ENCODE data around the gene APOL5. TPM values are rescaled to one million over a fixed set of nuclear protein-coding genes. Genes with fewer than 3 reads are reported as not detected.
A peak's percentile ranks its signal among the peaks of the same experiment; 100 is the strongest.

APOL5 gene
- total RNA-seq, 3 donors from 2014 or later = not detected

- intact Hi-C loops (cut with DNase I; ENCODE audit: low total_unique reads) = loop anchor here (10.0 kb wide), 1 partner anchor 75 kb away; no protein-coding TSS in a partner anchor
- TF ChIP-seq, protein P1, sequence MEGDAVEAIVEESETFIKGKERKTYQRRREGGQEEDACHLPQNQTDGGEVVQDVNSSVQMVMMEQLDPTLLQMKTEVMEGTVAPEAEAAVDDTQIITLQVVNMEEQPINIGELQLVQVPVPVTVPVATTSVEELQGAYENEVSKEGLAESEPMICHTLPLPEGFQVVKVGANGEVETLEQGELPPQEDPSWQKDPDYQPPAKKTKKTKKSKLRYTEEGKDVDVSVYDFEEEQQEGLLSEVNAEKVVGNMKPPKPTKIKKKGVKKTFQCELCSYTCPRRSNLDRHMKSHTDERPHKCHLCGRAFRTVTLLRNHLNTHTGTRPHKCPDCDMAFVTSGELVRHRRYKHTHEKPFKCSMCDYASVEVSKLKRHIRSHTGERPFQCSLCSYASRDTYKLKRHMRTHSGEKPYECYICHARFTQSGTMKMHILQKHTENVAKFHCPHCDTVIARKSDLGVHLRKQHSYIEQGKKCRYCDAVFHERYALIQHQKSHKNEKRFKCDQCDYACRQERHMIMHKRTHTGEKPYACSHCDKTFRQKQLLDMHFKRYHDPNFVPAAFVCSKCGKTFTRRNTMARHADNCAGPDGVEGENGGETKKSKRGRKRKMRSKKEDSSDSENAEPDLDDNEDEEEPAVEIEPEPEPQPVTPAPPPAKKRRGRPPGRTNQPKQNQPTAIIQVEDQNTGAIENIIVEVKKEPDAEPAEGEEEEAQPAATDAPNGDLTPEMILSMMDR (IDR thresholded peaks at IDR 0.05) = peak in 1 of 3 donors; percentile 16
- no peak for TF ChIP-seq POLR2AphosphoS5 (IDR thresholded peaks at IDR 0.05)
- no peaks in the 10 kb centered on the region for H3K27me3 ChIP-seq
- H3K9me3 ChIP-seq = no peaks in the 10 kb centered on the region
- no peak for DNase-seq (ENCODE audit: low spot score in 2 of 2)
- no peak overlapping the region for H3K27ac ChIP-seq
- H3K4me1 ChIP-seq = no peaks in the 10 kb centered on the region
- H3K36me3 ChIP-seq = no peaks in the 10 kb centered on the region
- no peak overlapping the region for H3K4me3 ChIP-seq
These were observed 21.6 kb downstream of the APOL5 start for GRCh38 chr22:35739076-35739930.

- TF ChIP-seq POLR2A (IDR thresholded peaks at IDR 0.05) (no peak), POLR2AphosphoS5 (IDR thresholded peaks at IDR 0.05) (no peak)
- H3K9me3 ChIP-seq = no peaks in the 10 kb centered on the region
- no peaks in the 10 kb centered on the region for H3K4me1 ChIP-seq
- no peak overlapping the region for H3K27ac ChIP-seq
- intact Hi-C loops (cut with DNase I; ENCODE audit: low total_unique reads) = loop anchor here (10.0 kb wide), 1 partner anchor 75 kb away; no protein-coding TSS in a partner anchor
- H3K4me3 ChIP-seq = no peak overlapping the region
- DNase-seq (ENCODE audit: low spot score in 2 of 2) = no peak
- no peaks in the 10 kb centered on the region for H3K36me3 ChIP-seq
- no peaks in the 10 kb centered on the region for H3K27me3 ChIP-seq
These were observed 22.3 kb downstream of the APOL5 start for GRCh38 chr22:35739931-35740380.

DNA sequence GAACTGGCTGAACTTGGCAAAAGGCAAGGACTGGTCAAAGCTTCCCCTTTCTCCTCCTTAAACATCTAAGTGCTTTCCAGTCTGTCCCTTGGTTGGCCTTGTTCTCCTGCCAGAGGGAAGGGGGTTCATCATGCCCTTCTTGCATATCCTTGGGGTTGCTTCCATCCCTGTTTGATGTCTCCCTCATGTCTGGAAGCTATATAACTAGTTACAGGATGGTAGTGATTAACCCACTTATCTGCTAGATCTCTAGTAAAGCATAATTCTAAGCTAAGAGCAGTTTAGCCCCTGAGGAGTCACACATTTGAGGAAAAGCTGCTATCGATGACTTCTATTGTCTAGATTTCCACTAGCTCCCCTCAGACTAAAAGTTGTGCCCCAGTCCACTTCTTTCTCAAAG is 22.9 kb downstream of the APOL5 start:
- H3K4me3 ChIP-seq = no peak overlapping the region
- no peaks in the 10 kb centered on the region for H3K4me1 ChIP-seq
- H3K27ac ChIP-seq = no peak overlapping the region
- no peak for DNase-seq (ENCODE audit: low spot score in 2 of 2)
- TF ChIP-seq, protein P1 (IDR thresholded peaks at IDR 0.05) = no peak
- TF ChIP-seq POLR2A (IDR thresholded peaks at IDR 0.05) (no peak), POLR2AphosphoS5 (IDR thresholded peaks at IDR 0.05) (no peak)
- intact Hi-C loops (cut with DNase I; ENCODE audit: low total_unique reads) = no loop called here
- H3K36me3 ChIP-seq = no peaks in the 10 kb centered on the region
- no peaks in the 10 kb centered on the region for H3K27me3 ChIP-seq
- H3K9me3 ChIP-seq = no peaks in the 10 kb centered on the region

GRCh38 chr22:35742342-35743100 is 24.8 kb downstream of the APOL5 start:
- Histone ChIP-seq H3K27ac (peak overlapping the region; percentile 52 to 53), H3K4me3 (no peak overlapping the region), H3K27me3 (no peaks in the 10 kb centered on the region), H3K9me3 (no peaks in the 10 kb centered on the region), H3K4me1 (no peaks in the 10 kb centered on the region), H3K36me3 (no peaks in the 10 kb centered on the region)
- DNase-seq (ENCODE audit: low spot score in 2 of 2) = no peak
- TF ChIP-seq, protein P1 (IDR thresholded peaks at IDR 0.05) = no peak
- no peak for TF ChIP-seq POLR2A (IDR thresholded peaks at IDR 0.05)
- no peak for TF ChIP-seq POLR2AphosphoS5 (IDR thresholded peaks at IDR 0.05)
- intact Hi-C loops (cut with DNase I; ENCODE audit: low total_unique reads) = no loop called here

GRCh38 chr22:35743326-35743860 is 25.7 kb downstream of the APOL5 start:
- Histone ChIP-seq H3K27ac (peak overlapping the region; percentile 4 to 53), H3K27me3 (no peaks in the 10 kb centered on the region), H3K36me3 (no peaks in the 10 kb centered on the region), H3K9me3 (no peaks in the 10 kb centered on the region), H3K4me1 (no peaks in the 10 kb centered on the region), H3K4me3 (no peak overlapping the region)
- no peak for DNase-seq (ENCODE audit: low spot score in 2 of 2)
- TF ChIP-seq, protein P1 (IDR thresholded peaks at IDR 0.05) = no peak
- TF ChIP-seq POLR2AphosphoS5 (IDR thresholded peaks at IDR 0.05) (no peak), POLR2A (IDR thresholded peaks at IDR 0.05) (no peak)
- intact Hi-C loops (cut with DNase I; ENCODE audit: low total_unique reads) = no loop called here
